Tibial nerve (tissue), 4 donors: ENCODE data around the gene TMEM151B. TPM values are rescaled to one million over a fixed set of nuclear protein-coding genes. Genes with fewer than 3 reads are reported as not detected.

ENCODE experiments used
- DNase-seq, 2 donors: peaks; one replicate each; pipeline ENCODE4 v3.0.0-alpha.2; 2019; ENCODE audit warnings: low spot score in 2 of 2
- H3K27ac ChIP-seq, 4 donors: fragments of 200-600 bp; sonication (generic) in 3 of 4; one replicate each; pipeline ENCODE4 v1.5.1; 2017 to 2019; ENCODE audit warnings: mild to moderate bottlenecking in 1 of 4
- H3K27me3 ChIP-seq, 2 donors: fragments of 200-600 bp; sonication (generic) in 1 of 2; one replicate each; pipeline versions ENCODE4 v1.5.1 to v1.6.0; 2017 to 2019
- H3K36me3 ChIP-seq, 3 donors: fragments of 200-600 bp; sonication (generic); one replicate each; pipeline ENCODE4 v1.5.1; 2018 to 2019
- H3K4me1 ChIP-seq, 4 donors: fragments of 200-600 bp; sonication (generic) in 3 of 4; one replicate each; pipeline ENCODE4 v1.5.1; 2017 to 2019
- H3K4me3 ChIP-seq, 4 donors: fragments of 200-600 bp; sonication (generic) in 3 of 4; one replicate each; pipeline ENCODE4 v1.5.1; 2017 to 2019; ENCODE audit warnings: mild to moderate bottlenecking in 1 of 4, moderate library complexity in 1 of 4
- H3K9me3 ChIP-seq, 4 donors: fragments of 200-600 bp; sonication (generic) in 3 of 4; one replicate each; pipeline ENCODE4 v1.5.1; 2017 to 2019
- CTCF ChIP-seq, 5 experiments: fragments of 200-600 bp in 3 of 5; fragments of 450-650 bp in 2 of 5; sonication (generic) in 3 of 5; IDR thresholded peaks; one replicate each; pipeline ENCODE4 v1.5.1; 2016 to 2019; ENCODE audit warnings: antibody characterized with exemption in 5 of 5, mild to moderate bottlenecking in 3 of 5, moderate library complexity in 2 of 5
- EP300 ChIP-seq, 2 donors: sonication (generic); formaldehyde crosslinking; IDR thresholded peaks; one replicate each; pipeline ENCODE4 v1.6.1; 2017; ENCODE audit warnings: antibody characterized with exemption in 2 of 2, mild to moderate bottlenecking in 1 of 2
- POLR2A ChIP-seq, 2 donors: fragments of 450-650 bp; IDR thresholded peaks; one replicate each; pipeline ENCODE4 v1.6.1; 2017; ENCODE audit warnings: antibody characterized with exemption in 2 of 2, mild to moderate bottlenecking in 2 of 2, moderate library complexity in 2 of 2
- WGBS, 2 donors: methylation state at CpG; one replicate each; pipeline ENCODE4 v1.1.5; 2018; 5-methylcytosine and 5-hydroxymethylcytosine counted together
- total RNA-seq, 4 donors: library from RNA; depleted of rRNA; stranded (reverse); fragments of >200 nt; gene quantifications; one replicate each; pipeline ENCODE4 v1.1.0, GENCODE V29; 2016

TMEM151B gene
- total RNA-seq, 4 donors from 2014 or later, result 0.42 TPM; not detected in 3

DNA sequence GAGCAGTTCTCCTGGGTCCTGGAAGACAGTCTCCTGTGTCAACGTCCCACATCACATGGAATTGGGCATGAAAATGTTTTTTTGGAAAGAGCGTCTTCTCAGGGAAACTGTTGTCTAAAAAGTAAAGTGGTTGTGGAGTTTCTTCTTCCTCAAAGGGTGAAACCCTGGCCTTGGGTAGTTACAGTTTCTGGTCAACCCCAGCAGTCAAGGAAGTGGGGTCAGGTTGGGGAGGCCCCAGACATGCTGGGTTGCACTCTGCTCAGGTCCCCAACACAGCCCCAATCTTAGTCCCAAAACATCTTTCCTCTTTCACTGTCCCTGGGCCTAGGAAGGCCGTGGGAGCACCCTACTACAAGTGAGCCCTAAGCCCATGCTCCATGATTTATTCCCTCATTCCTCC, 3.9 kb upstream of the TMEM151B start:
- Histone ChIP-seq H3K9me3 (no peaks in the 10 kb centered on the region), H3K27me3 (peaks cover 0 to 32% of the 10 kb centered on the region in 2 donors), H3K4me1 (peaks cover 2 to 55% (median 29%) of the 10 kb centered on the region in 4 donors), H3K36me3 (no peaks in the 10 kb centered on the region), H3K4me3 (no peak overlapping the region), H3K27ac (no peak overlapping the region)
- DNase-seq, result no peak
- 73 to 81% methylated on average over 3 of the region's 3 CpGs for WGBS, 2 donors
- TF ChIP-seq EP300 (IDR thresholded peaks at IDR 0.05) (no peak), POLR2A (IDR thresholded peaks at IDR 0.05) (no peak), CTCF (IDR thresholded peaks at IDR 0.05) (no peak)

DNA sequence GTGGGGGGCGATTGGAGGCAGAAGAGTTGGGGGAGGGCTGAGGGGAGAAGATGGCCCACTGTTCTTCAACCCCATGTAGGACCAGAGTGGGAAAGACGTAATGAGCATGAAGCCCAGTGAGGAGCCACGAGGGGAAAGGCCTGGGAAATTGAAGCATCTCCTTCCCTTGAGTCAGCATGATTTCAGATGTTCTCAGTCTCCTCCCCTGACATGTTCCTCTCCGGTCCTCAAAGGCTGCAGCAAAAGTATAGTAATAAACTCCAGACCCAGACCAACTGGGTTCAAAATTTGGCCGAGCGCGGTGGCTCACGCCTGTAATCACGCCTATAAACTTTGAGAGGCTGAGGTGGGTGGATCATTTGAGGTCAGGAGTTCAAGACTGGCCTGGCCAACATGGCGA, 3.0 kb upstream of the TMEM151B start:
- DNase-seq, result no peak
- Histone ChIP-seq H3K4me3 (no peak overlapping the region), H3K27ac (no peak overlapping the region), H3K27me3 (peaks cover 0 to 41% of the 10 kb centered on the region in 2 donors), H3K4me1 (peaks cover 2 to 46% (median 25%) of the 10 kb centered on the region in 4 donors), H3K9me3 (no peaks in the 10 kb centered on the region), H3K36me3 (no peaks in the 10 kb centered on the region)
- no peak for TF ChIP-seq EP300 (IDR thresholded peaks at IDR 0.05)
- TF ChIP-seq CTCF (IDR thresholded peaks at IDR 0.05), result no peak
- TF ChIP-seq POLR2A (IDR thresholded peaks at IDR 0.05), result no peak
- WGBS, 2 donors, result 62 to 65% methylated on average over 10 of the region's 10 CpGs

- peak in 1 of 2 donors; percentile 64 for DNase-seq
- no peaks in the 10 kb centered on the region for H3K36me3 ChIP-seq
- peaks cover 2 to 37% (median 16%) of the 10 kb centered on the region in 4 donors for H3K4me1 ChIP-seq
- TF ChIP-seq CTCF (IDR thresholded peaks at IDR 0.05) (peak; percentile 78 to 96 (median 84)), EP300 (IDR thresholded peaks at IDR 0.05) (no peak)
- no peak overlapping the region for H3K4me3 ChIP-seq
- peaks cover 0 to 50% of the 10 kb centered on the region in 2 donors for H3K27me3 ChIP-seq
- no peaks in the 10 kb centered on the region for H3K9me3 ChIP-seq
- WGBS, 2 donors, result 20 to 21% methylated on average over 5 of the region's 5 CpGs
- no peak overlapping the region for H3K27ac ChIP-seq
Measured at GRCh38 chr6:44268095-44268628, 2.1 kb upstream of the TMEM151B start.

GRCh38 chr6:44269178-44269920, 901 bp upstream of the TMEM151B start:
- Histone ChIP-seq H3K27ac (no peak overlapping the region), H3K4me1 (peaks cover 0 to 25% (median 4%) of the 10 kb centered on the region in 4 donors), H3K9me3 (no peaks in the 10 kb centered on the region), H3K4me3 (no peak overlapping the region), H3K27me3 (peaks cover 0 to 62% of the 10 kb centered on the region in 2 donors), H3K36me3 (no peaks in the 10 kb centered on the region)
- no peak for TF ChIP-seq CTCF (IDR thresholded peaks at IDR 0.05)
- no peak for TF ChIP-seq POLR2A (IDR thresholded peaks at IDR 0.05)
- no peak for TF ChIP-seq EP300 (IDR thresholded peaks at IDR 0.05)
- DNase-seq, result no peak
- WGBS, 2 donors, result 63 to 87% methylated on average over 1 of the region's 1 CpG
